Transverse colon (tissue), 4 donors: ENCODE data around the gene GEN1. TPM values are rescaled to one million over a fixed set of nuclear protein-coding genes. Genes with fewer than 3 reads are reported as not detected.
A peak's percentile ranks its signal among the peaks of the same experiment; 100 is the strongest.

Experiments
- DNase-seq: peaks from one replicate; pipeline ENCODE4 v3.0.0-alpha.2; 2019
- H3K27ac ChIP-seq, 4 donors: fragments of 200-600 bp; sonication (generic); 2 replicates each; pipeline ENCODE4 v1.5.1; 2016 to 2018; ENCODE audit warnings: inconsistent platforms in 4 of 4
- H3K27me3 ChIP-seq: fragments of 200-600 bp; sonication (generic); 2 replicates; pipeline ENCODE4 v1.5.1; 2017; ENCODE audit warnings: inconsistent platforms
- H3K36me3 ChIP-seq, 4 donors: fragments of 200-600 bp; sonication (generic); 2 replicates each; pipeline ENCODE4 v1.5.1; 2017 to 2019; ENCODE audit warnings: inconsistent platforms in 4 of 4
- H3K4me1 ChIP-seq, 4 donors: fragments of 200-600 bp; sonication (generic); 2 replicates each; pipeline ENCODE4 v1.5.1; 2017 to 2020; ENCODE audit warnings: inconsistent platforms in 4 of 4
- H3K4me3 ChIP-seq, 4 donors: fragments of 200-600 bp; sonication (generic); 1 replicate in 1 of 4; 2 replicates in 3 of 4; pipeline versions ENCODE4 v1.5.1 to v1.6.1; 2017 to 2019; ENCODE audit warnings: inconsistent platforms in 4 of 4
- H3K9me3 ChIP-seq, 2 donors: fragments of 200-600 bp; sonication (generic); 2 replicates each; pipeline ENCODE4 v1.5.1; 2017 to 2019; ENCODE audit warnings: inconsistent platforms in 2 of 2
- CTCF ChIP-seq, 5 experiments: fragments of 200-600 bp in 3 of 5; fragments of 450-650 bp in 2 of 5; sonication (generic) in 3 of 5; IDR thresholded peaks; 1 replicate in 2 of 5; 2 replicates in 3 of 5; pipeline ENCODE4 v1.5.1; 2016 to 2017; ENCODE audit warnings: antibody characterized with exemption in 5 of 5, inconsistent platforms in 3 of 5, mild to moderate bottlenecking in 2 of 5, moderate library complexity in 1 of 5
- EP300 ChIP-seq: sonication (generic); formaldehyde crosslinking; IDR thresholded peaks from one replicate; pipeline ENCODE4 v1.6.1; 2017; ENCODE audit warnings: antibody characterized with exemption, low read depth
- POLR2A ChIP-seq: fragments of 450-650 bp; IDR thresholded peaks from one replicate; pipeline ENCODE4 v1.6.1; 2016; ENCODE audit warnings: antibody characterized with exemption, mild to moderate bottlenecking, moderate library complexity
- POLR2AphosphoS5 ChIP-seq, 3 donors: sonication (generic); formaldehyde crosslinking; IDR thresholded peaks; one replicate each; pipeline ENCODE4 v1.6.1; 2016; ENCODE audit warnings: antibody characterized with exemption in 3 of 3
- WGBS, 2 donors: methylation state at CpG; one replicate each; pipeline ENCODE4 v1.1.5; 2018; ENCODE audit warnings: low coverage in 1 of 2; 5-methylcytosine and 5-hydroxymethylcytosine counted together
- in situ Hi-C, 4 donors: fragments of 200-750 bp; cut with MboI; loops; one replicate each; pipeline versions ENCODE4 v1.15.0 to v1.15.1; 2017; ENCODE audit warnings: low sequenced_read_pairs in 3 of 4, low pct_ligation_motif_present in 1 of 4, low pct_unique_long_range_greater_than_20kb in 1 of 4
- intact Hi-C: fragments of 100-400 bp; cut with DNase I; formaldehyde crosslinking; loops from one replicate; pipeline ENCODE4 v1.15.1; 2023; ENCODE audit warnings: low total_unique reads
- total RNA-seq, 4 donors: library from RNA; depleted of rRNA; stranded (reverse); fragments of >200 nt; gene quantifications; one replicate each; pipeline ENCODE4 v1.1.0, GENCODE V29; 2016

GEN1 gene
- total RNA-seq, 4 donors from 2014 or later: 36.4 to 110 (median 63.7) TPM

- no peak for DNase-seq
- peaks cover 0 to 41% (median 9%) of the 10 kb centered on the region in 4 donors for H3K4me1 ChIP-seq
- H3K27ac ChIP-seq: peak overlapping the region in 1 of 4 donors; percentile 0
- no peaks in the 10 kb centered on the region for H3K36me3 ChIP-seq
- H3K9me3 ChIP-seq: no peaks in the 10 kb centered on the region
- H3K4me3 ChIP-seq: no peak overlapping the region
- in situ Hi-C loops (no loop called here), intact Hi-C loops (no loop called here)
- H3K27me3 ChIP-seq: no peaks in the 10 kb centered on the region
- WGBS, 2 donors: 38 to 40% methylated on average over 2 of the region's 2 CpGs
- TF ChIP-seq POLR2AphosphoS5 (IDR thresholded peaks at IDR 0.05): no peak
- no peak for TF ChIP-seq EP300
- no peak for TF ChIP-seq POLR2A
- TF ChIP-seq CTCF (IDR thresholded peaks at IDR 0.05): no peak
Measured at GRCh38 chr2:17805166-17805565, 51.2 kb downstream of the GEN1 start.

- DNase-seq: no peak
- in situ Hi-C loops (no loop called here), intact Hi-C loops (no loop called here)
- peaks cover 0 to 35% (median 6%) of the 10 kb centered on the region in 4 donors for H3K4me1 ChIP-seq
- TF ChIP-seq CTCF (IDR thresholded peaks at IDR 0.05) (no peak), POLR2AphosphoS5 (IDR thresholded peaks at IDR 0.05) (no peak), EP300 (no peak), POLR2A (no peak)
- H3K27ac ChIP-seq: no peak overlapping the region
- H3K27me3 ChIP-seq: no peaks in the 10 kb centered on the region
- H3K4me3 ChIP-seq: no peak overlapping the region
- H3K9me3 ChIP-seq: no peaks in the 10 kb centered on the region
- WGBS, 2 donors: 70 to 100% methylated on average over 1 to 8 of the region's 8 CpGs
- no peaks in the 10 kb centered on the region for H3K36me3 ChIP-seq
Measured at GRCh38 chr2:17805717-17806363, 51.9 kb downstream of the GEN1 start.

- H3K27me3 ChIP-seq: no peaks in the 10 kb centered on the region
- no peak for DNase-seq
- in situ Hi-C loops (no loop called here), intact Hi-C loops (no loop called here)
- no peak overlapping the region for H3K27ac ChIP-seq
- H3K4me3 ChIP-seq: no peak overlapping the region
- H3K9me3 ChIP-seq: no peaks in the 10 kb centered on the region
- TF ChIP-seq CTCF (IDR thresholded peaks at IDR 0.05): no peak
- TF ChIP-seq EP300: no peak
- TF ChIP-seq POLR2A: no peak
- TF ChIP-seq POLR2AphosphoS5 (IDR thresholded peaks at IDR 0.05): no peak
- H3K36me3 ChIP-seq: no peaks in the 10 kb centered on the region
- 66 to 70% methylated on average over 3 to 5 of the region's 5 CpGs for WGBS, 2 donors
- H3K4me1 ChIP-seq: peaks cover 0 to 8% (median 4%) of the 10 kb centered on the region in 4 donors
Measured at GRCh38 chr2:17813010-17813741, 59.2 kb downstream of the GEN1 start.

- intact Hi-C loops (no loop called here), in situ Hi-C loops (no loop called here)
- TF ChIP-seq POLR2A: no peak
- no peak for TF ChIP-seq EP300
- TF ChIP-seq CTCF (IDR thresholded peaks at IDR 0.05): no peak
- TF ChIP-seq POLR2AphosphoS5 (IDR thresholded peaks at IDR 0.05): no peak
- no peaks in the 10 kb centered on the region for H3K9me3 ChIP-seq
- H3K36me3 ChIP-seq: no peaks in the 10 kb centered on the region
- H3K27me3 ChIP-seq: no peaks in the 10 kb centered on the region
- no peak overlapping the region for H3K4me3 ChIP-seq
- no peak overlapping the region for H3K27ac ChIP-seq
- WGBS, 2 donors: 48 to 66% methylated on average over 5 of the region's 5 CpGs
- peaks cover 0 to 8% (median 4%) of the 10 kb centered on the region in 4 donors for H3K4me1 ChIP-seq
- DNase-seq: no peak
Measured at GRCh38 chr2:17813742-17814473, 60.0 kb downstream of the GEN1 start.
